Activated CD4-positive, alpha-beta T cell treated with anti-CD3 and anti-CD28 coated beads, Interleukin-2, amount 50 U/mL, for 48 hours (primary cell): ENCODE results near the gene WBP2.

ENCODE experiments used
- DNase-seq, 2 experiments: peaks; one replicate each; pipeline ENCODE4 v3.0.0-alpha.2; 2020

The WBP2 gene

DNA sequence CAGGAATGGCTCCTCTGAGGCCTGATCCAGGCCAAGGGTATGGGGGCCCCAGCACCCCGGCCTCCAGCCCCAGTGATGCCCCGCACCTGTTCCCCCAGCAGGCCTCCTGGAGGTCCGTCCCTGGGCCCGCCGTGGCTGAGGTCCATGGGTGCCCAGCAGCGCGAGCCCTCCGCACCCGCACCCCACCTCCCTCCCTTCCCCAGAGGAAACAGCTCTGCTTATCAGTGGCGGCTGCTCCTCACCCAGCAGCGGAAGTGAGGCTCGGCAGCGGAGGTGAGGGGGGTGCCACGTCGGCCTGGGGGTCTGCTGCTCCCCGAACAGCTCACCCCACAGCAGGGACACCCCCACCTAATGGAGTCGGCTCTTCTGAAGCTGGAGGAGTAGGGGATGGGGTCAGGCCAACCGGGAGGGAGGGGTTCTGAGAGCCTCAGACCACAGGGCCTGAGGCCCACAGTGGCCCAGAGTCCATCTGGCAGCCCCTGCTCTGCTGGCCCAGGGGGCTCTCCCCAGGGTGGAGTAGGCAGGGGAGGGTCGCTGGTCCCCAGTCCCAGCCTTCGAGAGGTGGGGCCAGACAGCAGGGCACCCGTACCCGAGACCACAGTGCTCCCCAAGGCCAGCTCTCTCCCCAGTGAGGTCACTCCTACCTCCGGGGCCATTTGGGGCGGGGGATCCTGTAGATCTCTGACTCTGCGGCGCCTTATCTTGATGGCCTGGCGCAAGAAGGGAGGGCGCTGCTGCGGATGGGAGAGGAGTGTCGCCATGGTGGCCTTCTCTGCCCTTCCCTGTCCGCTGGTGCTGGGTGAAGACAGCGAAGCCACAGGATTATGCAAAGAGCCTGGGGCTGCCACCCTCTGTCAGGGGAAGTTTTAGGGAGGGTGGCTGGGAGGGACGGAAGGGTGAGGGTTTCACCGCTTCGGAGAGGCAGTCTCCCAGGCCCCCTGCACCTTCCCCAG, 11.3 kb downstream of the WBP2 start, which contains the start of gene UNC13D:
UNC13D (minus strand) TSS at position 828 of the 953 bp plus-strand sequence; CDS start at position 761, 67 bp downstream.
- peak; percentile 64 for DNase-seq

DNA sequence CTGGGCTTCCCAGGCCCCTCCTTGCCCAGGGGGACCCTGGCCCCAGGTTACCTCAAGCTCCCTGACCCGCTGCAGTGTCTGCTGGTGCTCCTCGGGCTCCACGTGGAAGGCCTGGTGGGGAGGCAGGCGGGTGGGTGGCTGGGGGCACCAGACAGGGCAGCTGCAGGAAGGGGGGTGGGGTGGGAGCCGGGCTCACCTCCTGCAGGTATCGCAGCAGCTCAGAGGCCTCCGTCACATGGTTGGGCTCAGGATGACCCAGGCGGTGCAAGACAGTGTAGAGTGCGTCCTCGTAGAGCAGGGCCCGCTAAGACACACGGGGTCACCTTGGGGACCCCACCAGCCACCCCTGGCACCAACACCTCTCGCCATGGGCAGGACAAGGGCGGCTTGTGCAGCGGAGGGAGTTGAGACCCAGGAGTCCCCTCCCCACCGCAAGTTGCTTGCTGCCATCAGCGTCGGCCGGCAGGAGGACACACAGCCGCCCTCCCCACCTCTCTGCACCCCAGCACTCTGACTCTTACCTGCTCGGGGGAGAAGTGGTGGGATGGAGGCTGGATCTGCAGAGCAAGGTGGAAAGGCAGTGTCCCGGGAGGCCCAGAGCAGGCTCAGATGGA, 12.1 kb downstream of the WBP2 start:
- DNase-seq, result peak; percentile 34 to 39

DNA sequence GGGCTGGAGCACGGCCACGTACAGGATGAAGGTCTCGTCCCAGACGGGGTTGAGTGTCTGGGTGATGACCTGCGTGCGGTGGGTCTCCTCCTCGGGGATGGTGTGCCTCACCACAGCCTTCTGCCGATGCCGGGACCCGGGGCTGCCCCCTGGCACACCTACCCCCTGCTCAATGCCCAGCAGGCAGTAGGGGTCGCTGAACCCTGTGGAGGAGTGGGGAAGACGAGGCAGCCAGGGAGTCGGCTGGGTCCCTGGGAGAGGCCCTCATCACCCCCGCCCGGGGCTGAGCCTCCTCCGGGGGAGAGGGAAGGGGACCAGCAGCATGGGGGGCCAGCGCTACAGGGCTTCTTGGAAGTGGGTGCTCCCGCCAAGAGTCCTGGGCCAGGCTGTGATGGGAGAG, 12.7 kb downstream of the WBP2 start:
- DNase-seq, result no peak

DNA sequence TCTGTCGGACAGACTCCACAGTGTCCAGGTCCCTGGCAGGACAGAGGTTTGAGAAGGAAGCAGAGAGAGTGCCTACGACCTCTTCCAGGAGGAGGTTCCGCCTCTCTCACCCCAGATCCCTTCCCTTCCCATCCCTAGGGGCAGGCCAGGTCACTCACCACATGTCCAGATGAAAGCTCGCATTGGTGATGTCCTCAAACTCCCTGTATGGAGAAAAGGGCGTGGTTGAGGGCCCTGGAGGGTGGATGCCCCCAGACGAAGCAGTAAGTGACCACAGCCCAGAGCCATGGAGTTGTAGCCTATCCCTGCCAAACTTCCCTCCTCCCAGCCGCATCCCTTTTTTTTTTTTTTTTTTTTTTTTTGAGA, 14.4 kb downstream of the WBP2 start:
- DNase-seq, result no peak

DNA sequence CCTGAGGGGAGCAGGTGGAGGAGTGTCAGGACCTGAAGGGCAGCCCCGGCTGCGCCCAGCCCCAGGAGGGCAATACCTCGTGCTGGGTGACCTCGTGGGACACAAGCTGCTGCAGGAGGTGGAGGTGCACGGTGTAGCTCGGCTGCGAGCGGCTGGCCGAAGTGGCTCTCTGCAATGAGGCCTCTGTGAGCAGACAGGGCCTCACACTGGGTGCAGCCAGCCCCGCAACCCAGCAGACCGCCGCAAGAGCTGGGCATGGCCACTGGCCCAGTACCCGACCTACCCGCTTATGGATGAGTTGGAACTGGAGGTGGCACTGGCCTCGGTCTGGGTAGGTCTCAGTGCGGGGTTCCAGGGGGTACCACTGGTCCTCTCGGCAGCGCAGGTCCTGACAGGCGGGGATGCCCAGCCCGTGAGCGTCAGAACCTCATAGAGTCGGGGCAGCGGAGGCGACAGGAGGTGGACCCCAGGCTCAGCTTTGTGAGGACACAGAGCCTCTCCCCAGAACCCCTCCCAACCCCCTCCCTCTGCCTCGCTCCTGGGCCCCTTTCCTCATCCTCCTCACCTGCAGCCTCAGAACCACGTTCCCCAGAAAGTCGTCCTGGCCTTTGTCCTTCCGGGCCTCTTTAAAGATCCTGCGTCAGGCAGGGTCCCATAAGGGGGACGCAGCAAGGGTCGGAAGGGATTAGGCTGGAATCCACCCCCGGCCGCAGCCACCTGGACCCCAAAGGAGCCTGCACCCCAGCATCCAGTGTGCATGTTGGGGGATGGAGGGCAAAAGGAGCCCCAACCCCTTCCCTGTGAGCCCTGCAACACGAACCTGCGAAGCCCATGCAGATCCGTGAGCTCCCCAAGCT, 15.0 kb downstream of the WBP2 start:
- DNase-seq, result no peak

DNA sequence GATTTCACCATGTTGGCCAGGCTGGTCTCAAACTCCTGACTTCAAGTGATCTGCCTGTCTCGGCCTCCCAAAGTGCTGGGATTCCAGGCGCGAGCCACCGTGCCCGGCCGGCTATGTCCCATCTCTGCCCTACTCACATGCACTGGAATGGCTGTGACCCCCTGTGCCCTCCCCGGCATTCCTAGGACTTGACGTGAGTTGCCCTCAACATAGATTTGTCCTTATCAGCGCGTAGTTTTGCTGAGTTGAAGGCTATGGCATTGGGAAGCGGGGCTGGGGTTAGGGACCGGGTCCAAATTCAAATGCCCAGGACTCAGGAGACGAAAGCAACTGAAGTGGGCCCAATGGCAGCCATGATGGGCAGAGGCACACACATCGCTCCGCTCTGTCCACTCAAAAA, 16.7 kb downstream of the WBP2 start:
- no peak for DNase-seq

DNA sequence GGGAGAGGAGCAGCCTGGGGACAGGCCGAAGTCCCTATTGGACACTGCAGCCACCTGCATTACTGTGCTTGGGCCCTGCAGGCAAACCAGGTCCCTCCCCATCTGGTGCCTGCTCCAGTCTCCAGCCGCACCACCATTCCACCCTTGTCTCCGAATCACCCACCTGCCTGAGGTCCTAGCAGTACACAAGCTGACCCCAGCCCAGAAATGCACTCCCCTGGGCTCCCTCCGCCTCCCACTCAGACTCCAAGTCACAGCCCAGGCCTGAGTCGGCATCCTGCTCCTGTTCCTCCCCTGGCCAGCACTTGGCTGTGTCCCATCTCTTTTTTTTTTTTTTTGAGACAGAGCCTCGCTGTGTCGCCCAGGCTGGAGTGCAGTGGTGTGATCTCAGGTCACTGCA, 17.2 kb downstream of the WBP2 start:
- DNase-seq, result no peak

DNA sequence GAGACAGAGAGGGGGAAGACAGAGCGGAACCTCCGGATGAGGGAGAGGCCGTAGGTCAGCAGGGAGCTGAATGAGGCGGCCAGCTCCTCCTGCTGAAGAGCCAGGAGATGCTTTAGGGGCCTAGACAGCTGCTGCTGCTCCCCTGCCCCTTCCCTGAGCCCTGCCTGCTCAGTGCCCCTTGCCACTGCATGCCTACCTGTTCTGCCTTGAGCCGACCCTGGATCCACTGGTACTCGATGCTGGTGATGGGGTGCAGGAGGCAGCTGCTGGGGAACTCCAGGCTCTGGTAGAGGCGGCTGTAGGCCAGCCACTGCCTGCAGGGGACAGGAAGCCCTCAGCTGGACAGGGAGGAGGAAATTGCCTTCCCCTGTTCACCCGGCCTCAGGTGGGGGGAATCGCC, 18.5 kb downstream of the WBP2 start:
- no peak for DNase-seq

DNA sequence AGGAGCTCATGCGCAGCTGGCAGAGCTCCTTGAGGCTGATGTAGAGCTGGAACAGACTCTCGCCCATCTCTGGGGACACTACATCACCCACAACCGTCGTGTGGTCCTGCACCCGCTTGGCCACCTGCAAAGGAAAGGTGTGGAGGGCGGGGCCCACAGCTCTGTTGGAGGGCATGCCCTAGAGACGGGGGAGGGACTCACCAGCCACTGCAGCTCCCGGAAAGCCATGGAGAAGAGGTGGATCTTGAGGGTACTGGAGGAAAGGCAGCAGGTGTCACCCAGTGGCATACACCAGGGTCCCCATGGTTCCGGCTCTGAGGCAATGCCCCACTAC, 19.5 kb downstream of the WBP2 start:
- DNase-seq, result no peak

DNA sequence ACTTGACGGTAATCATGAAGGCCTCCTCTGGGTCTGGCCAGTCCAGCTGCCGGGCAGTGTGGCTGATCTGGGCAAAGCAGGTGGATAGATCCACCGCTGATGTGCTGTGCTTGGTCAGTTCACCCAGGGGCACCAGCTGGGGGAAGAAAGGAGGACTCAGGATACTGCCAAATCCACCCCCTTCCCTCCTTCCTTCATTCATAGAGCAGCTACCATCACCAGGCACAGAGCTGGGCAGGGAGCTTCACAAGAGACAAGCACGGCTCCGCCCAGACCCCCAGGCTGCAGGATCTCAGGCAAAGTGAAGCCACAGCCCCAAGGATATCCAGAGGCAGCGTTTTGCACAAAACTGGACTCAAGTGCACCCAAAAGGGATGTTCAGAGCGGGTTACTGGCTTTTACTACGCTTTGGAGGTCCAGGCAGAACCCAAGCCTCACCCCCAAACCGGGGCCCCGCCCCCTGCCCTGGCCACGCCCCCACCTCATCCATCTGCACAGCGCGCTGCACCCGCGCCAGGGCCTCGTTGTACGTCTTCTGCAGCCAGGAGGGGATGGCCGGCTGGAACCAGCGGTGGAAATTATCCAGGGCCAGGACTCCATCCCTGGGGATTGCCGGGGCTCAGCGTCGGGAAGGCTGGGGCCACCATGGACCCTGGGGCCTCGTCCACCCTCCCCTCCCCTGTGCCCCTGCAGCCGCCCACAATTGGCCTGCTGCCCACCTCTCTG, 20.0 kb downstream of the WBP2 start:
- DNase-seq, result no peak

DNA sequence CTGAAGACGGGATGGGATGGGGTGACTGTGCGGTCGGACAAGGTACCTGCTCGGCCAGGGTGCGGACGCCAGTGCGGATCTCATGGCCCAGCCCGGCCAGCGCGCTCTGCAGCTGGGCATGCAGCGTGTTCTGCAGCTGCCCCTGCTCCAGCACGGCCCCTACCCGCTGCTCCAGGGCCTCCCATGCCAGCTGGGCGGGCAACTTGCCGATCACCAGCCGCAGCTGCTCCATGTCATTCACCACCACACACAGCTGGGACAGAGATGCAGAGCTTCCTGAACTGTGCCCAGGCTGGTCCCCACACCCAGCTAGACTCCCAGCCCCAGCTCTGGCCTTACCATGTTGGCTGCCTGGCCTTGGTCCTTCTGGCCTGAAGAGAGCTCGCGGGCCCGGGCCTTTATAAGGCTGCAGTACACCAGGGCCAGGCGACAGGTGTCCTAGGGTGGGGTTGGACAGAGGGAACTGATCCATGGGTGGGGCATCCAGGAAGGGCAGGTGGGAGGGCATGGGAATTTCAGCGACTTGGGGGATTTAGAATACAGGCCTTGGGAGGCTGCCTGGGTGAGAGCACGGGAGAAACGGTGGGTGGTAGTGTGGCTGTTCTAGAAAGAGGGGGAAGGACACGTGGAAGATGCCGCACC, 20.7 kb downstream of the WBP2 start:
- DNase-seq, result no peak

DNA sequence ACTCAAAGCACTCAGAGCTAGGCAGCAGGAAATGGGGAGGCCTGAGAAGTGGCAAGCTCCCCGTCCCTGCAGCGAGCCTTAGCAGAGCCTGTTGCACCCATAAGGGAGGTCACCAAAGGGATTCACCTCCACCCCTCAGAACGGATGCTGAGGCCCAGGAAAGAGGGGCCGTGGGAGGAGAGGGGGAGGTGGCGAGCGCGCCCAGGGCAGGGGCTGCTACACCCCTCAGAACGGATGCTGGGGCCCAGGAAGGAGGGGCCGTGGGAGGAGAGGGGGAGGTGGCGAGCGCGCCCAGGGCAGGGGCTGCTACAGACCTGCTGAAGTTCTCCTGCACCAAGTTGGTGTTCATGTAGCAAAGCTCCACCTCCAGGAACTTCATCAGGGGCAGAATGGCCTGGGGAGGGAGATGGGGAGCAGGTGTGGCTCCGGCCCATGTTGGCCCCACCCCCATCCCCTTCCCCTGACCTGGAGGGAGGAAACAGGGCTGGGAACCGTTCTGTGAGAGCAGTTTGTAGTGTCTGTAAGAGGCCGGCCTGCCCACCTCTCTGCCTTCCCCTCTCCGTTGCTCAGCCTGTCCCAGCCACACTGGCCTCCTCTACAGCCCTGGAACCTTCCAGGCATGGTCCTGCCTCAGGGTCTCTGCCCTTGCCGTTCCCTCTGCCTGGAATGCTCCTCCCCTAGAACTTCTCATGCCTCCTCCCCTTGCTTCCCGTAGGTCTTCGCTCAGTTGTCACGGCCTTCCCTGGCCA, 22.3 kb downstream of the WBP2 start:
- DNase-seq, result peak; percentile 33 to 44

DNA sequence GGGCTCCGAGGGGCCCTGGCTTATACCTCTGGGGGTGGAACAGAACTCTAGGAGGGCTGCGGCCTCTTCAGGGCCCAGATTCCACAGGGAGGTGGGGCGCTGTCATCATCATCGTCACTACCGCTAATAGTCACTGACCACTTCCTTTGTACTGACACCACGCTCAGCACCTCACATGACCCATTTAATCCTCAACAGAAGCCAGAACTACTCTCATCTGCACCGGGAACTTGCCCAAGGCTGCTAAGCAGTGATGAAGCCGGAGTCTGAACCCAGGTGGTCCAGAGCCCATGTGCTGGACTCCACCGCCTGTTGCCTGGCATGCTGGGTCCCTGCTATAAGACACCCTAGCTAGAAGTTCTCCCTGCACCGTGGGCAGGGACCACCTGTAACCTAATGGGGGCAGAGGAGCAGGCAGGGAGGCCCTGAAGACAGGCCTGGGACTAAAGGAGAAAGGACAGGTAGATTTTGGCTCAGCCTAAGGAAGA, 22.9 kb downstream of the WBP2 start:
- DNase-seq, result peak; percentile 54

DNA sequence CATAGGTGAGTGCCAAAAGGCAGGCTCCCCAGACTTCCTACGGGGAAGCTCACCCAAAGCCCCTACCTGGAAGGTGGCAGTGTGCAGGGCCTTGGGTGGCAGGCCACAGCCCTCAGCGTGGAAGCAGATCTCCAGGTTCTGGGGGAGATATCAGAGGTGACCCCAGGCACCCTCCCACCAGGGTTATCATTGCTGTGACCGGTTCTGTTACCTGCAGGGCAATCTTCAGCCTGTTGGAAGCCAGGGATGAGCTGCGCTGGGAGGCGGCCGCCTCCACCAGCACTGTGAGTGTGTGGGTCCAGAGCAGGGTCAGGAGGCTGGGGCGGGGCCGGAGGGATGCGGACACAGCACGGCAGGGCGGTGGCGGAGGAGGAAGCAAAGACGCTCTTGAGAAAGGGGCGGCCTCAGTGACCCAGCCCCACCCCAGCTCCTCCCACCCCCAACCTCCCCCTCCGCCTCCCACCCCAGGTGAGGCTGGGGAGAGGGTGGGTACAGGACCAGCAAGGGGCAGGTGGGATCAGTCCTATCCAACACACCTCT, 24.0 kb downstream of the WBP2 start:
- no peak for DNase-seq

DNA sequence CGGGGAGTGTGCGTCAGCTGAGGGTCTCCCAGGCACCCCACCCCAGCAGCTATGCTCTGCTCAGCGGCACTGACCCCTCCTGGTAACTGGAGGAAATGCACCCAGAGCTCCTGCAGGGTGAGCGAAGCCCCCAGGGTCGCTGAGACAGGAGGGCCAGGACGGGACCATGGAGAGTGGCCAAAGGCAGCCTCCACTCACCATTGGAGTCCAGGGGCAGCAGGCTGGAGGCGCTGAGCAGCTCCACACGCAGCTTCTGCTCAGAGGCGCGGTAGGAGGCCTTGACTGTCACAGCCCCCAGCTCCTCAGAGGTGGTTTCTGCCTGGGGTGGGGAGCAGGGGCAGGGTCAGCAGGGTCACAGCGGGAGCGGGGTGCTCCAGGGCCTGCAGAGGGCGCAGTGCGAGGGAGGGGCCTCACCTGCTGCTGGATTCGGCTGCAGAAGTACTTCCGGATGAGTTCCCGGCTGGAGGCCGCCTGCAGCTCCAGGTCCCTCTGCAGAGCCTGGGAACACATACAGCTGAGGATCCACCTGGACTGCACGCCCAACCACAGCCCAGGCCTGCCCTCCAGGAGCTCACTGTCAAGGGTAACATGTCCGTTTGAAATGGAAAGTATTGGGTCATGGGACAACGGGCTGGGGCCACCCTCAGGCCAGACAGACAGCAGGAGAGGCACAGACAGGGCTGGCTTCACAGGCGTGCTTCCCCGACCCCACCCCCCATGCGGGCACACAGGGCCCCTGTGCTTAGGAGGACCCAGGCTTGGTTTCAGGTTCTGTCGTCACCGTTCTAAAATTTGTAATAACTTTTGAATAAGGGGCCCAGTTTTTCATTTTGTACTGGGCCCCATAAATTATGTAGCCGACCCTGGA, 24.7 kb downstream of the WBP2 start:
- peak; percentile 46 to 51 for DNase-seq

DNA sequence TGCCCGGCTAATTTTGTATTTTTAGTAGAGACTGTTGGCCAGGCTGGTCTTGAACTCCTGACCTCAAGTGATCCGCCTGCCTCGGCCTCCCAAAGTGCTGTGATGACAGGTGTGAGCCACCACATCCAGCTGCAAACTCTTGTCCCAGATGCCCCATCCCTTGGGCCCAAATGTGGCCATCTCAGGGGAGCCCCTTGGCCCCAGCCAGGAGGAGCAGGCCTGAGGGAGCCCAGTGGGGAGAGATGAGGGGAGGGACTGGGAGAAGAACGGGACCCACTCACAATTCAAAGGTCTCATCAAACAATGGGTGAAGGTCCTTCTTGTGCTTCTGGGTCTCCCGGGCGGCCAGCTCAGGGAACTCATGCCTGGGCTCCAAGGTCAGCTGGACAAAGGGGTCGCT, 25.4 kb downstream of the WBP2 start:
- DNase-seq, result no peak

DNA sequence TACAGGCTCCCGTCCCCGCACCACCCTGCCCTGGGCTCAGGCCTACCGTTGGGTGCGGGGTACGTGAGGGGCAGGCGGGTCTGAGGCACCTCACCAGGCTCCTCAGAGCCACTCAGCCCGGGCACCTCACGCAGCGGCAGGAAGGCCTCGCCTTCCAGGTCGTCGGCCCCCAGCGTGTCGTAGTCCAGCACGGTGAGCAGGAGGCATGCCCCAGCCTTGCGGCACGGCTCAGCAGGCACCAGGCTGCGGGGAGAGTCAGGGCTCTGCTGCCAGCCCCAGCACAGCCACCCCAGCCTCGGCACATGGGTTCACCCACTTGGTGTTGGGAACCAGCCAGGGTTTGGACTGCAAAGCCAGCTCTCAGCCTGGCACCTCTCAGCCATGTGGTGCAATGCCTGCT, 26.4 kb downstream of the WBP2 start:
- DNase-seq, result no peak

DNA sequence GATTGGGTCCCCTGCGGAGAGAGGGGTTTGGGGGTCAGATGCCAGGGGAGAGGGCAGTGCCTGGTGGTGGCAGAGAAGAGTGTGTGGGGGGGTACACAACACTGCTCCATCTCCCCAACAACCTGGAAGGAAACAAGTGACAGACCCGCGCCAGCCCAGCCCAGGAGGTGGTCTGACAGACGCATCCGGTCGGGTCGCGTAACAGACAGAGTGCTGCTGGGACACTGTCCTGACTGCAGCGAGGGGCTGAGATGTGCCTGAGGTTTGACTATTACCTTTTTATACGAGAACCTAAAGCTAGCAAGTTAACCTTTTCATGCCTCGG, 27.1 kb downstream of the WBP2 start:
- DNase-seq, result no peak

DNA sequence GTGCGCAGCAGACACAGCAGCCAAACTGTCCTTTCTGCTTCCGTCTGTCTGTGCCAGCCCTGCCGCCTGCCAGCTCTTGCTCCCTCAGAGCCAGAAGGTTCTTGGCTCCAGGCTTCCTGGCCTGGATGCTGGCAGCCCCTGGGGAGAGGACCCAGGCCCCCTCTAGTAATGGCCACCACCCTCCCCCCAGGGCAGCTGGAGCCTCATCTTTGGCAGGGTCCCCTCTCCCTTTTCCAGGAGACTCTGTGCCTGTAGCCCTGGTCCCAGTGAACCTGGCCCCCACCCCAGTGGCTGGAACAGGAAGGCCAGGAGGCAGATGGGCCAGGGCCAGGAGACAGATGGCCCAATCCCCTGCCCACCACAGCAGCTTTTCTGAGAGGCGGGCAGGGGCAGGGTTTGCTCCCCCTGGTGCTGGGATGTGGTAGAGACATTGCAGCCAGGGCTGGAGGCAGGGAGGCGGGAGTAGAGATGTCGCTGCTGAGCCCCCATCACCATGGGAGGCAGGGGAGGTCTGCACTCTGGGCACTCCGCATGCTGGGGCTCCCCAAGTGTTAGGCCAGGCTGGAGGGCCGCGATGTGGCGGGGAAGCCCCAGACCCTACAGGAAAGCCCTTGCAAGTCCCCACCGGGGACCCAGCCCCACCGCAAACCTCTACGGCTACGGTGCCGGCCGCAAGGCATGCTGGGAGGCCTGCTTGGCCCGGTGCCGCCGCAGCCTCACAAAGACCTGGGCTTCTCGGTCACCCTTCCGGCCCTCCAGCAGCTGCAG, 27.6 kb downstream of the WBP2 start:
- DNase-seq, result peak; percentile 62 to 71
